DND-41 (cell line): Measurements from ENCODE around the gene EPC2.

Experiments
- CTCF ChIP-seq: IDR thresholded peaks from 2 replicates; pipeline ENCODE4 v1.5.1; 2012; ENCODE audit warnings: borderline replicate concordance, low read length, moderate library complexity, mild to moderate bottlenecking; ENCODE audit not compliant: poor library complexity, severe bottlenecking; ENCODE audit errors: extremely low read depth
- EZH2 ChIP-seq: IDR thresholded peaks from 3 replicates; pipeline ENCODE4 v1.6.1; 2012; ENCODE audit warnings: borderline replicate concordance, low read depth, mild to moderate bottlenecking, moderate library complexity, low read length, inconsistent platforms; ENCODE audit not compliant: severe bottlenecking

GRCh38 chr2:148764815-148765214, 120.3 kb downstream of the EPC2 start:
- TF ChIP-seq CTCF = no peak
- TF ChIP-seq EZH2 = no peak
